Mammary epithelial cell (primary cell): Measurements from ENCODE around the gene RNF225.

Experiments
- EZH2 ChIP-seq: IDR thresholded peaks from 2 replicates; pipeline ENCODE4 v1.6.1; 2012; ENCODE audit warnings: low read length, inconsistent platforms, borderline replicate concordance
- TF ChIP-seq, protein P1 (sequence below), 2 donors: IDR thresholded peaks in 1 of 2; conservative IDR thresholded peaks in 1 of 2; 2 replicates each; pipeline ENCODE4 v1.5.1; 2011 to 2012; ENCODE audit warnings: inconsistent platforms in 2 of 2, low read length in 2 of 2, mild to moderate bottlenecking in 2 of 2, control low read depth in 1 of 2, low read depth in 1 of 2; ENCODE audit not compliant: insufficient read depth in 1 of 2; ENCODE audit errors: extremely low read depth in 1 of 2

DNA sequence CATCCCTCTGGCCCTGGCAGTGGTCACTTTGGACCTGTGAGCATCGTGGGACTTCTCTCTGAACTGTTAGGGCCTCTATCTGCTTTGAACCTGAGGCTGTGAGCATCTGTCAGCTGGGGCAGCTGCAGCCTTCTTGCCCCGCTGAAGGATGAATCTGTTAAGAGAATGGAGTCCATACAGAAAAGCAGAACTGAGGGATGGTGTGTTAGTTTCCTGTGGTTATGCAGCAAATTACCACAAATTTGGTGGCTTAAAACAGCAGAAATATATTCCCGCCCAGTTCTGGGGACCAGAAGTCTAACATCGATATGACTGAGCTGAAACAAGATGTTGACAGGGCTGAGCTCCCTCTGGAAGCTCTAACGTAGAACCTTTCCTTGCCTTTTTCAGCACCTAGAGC is 31.3 kb upstream of the RNF225 start:
- no peak for TF ChIP-seq EZH2
- TF ChIP-seq, protein P1, sequence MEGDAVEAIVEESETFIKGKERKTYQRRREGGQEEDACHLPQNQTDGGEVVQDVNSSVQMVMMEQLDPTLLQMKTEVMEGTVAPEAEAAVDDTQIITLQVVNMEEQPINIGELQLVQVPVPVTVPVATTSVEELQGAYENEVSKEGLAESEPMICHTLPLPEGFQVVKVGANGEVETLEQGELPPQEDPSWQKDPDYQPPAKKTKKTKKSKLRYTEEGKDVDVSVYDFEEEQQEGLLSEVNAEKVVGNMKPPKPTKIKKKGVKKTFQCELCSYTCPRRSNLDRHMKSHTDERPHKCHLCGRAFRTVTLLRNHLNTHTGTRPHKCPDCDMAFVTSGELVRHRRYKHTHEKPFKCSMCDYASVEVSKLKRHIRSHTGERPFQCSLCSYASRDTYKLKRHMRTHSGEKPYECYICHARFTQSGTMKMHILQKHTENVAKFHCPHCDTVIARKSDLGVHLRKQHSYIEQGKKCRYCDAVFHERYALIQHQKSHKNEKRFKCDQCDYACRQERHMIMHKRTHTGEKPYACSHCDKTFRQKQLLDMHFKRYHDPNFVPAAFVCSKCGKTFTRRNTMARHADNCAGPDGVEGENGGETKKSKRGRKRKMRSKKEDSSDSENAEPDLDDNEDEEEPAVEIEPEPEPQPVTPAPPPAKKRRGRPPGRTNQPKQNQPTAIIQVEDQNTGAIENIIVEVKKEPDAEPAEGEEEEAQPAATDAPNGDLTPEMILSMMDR (conservative IDR thresholded peaks at IDR 0.05 in 1 of 2, IDR thresholded peaks at IDR 0.05 in 1 of 2; ENCODE audit: extremely low read depth in 1 of 2, insufficient read depth in 1 of 2, low read depth in 1 of 2, low read length in 2 of 2), result no peak
